Astrocyte of the spinal cord (primary cell): ENCODE results near the gene SCRT2.

Source experiments
- DNase-seq: peaks from one replicate; pipeline ENCODE4 v3.0.0; 2011; ENCODE audit warnings: low read depth, low spot score
- H3K4me3 ChIP-seq: 2 replicates; pipeline ENCODE4 v1.5.1; 2011; ENCODE audit warnings: low read depth, mild to moderate bottlenecking, low read length, moderate library complexity
- in situ Hi-C: cut with HindIII; loops from 2 replicates; pipeline ENCODE4 v1.10.0; 2017; ENCODE audit warnings: low sequenced_read_pairs
- TF ChIP-seq, protein P1 (sequence below): IDR thresholded peaks from 2 replicates; pipeline ENCODE4 v1.5.1; 2012; ENCODE audit warnings: low read depth, mild to moderate bottlenecking, low read length, inconsistent platforms

The SCRT2 gene

GRCh38 chr20:618980-619379 lies 56.6 kb downstream of the SCRT2 start:
- no peak for DNase-seq
- TF ChIP-seq, protein P1, sequence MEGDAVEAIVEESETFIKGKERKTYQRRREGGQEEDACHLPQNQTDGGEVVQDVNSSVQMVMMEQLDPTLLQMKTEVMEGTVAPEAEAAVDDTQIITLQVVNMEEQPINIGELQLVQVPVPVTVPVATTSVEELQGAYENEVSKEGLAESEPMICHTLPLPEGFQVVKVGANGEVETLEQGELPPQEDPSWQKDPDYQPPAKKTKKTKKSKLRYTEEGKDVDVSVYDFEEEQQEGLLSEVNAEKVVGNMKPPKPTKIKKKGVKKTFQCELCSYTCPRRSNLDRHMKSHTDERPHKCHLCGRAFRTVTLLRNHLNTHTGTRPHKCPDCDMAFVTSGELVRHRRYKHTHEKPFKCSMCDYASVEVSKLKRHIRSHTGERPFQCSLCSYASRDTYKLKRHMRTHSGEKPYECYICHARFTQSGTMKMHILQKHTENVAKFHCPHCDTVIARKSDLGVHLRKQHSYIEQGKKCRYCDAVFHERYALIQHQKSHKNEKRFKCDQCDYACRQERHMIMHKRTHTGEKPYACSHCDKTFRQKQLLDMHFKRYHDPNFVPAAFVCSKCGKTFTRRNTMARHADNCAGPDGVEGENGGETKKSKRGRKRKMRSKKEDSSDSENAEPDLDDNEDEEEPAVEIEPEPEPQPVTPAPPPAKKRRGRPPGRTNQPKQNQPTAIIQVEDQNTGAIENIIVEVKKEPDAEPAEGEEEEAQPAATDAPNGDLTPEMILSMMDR: no peak
- in situ Hi-C loops: no loop called here
- H3K4me3 ChIP-seq: no peak overlapping the region

DNA sequence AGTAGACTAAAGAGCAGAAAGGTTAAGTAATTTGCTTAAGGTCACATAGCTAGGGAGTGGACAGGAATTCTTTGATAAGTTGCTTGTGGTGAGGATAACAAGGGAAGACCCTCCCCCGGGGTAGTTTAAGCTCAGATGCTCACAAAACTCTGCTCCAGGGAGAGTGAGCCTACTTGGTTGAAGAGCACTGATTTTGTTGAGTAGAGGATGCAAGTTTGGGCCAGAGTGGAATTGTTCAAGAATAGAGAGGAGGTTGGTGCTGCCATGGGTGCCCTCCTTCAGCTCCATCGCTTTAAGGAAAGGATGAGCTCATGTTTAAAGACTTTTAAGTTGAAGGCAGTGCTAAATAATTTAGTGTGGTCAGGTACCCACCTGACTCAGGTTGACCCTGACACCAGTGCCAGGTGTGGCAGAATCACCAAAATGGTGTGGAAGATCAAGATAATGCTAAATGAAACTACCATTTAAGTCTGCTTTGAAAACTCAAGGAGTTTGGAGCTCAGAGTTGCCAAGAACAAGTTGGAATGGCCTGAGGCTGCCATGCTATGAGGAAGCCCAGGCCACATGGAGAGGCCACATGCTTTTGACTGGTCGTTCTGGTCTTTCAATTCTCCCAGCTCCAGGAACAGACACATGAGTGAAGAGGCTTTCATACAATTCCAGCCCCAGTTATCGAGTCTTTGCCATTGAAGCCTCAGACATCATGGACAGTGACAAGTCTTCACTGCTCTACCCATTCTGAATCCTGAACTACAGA lies 57.5 kb downstream of the SCRT2 start:
- in situ Hi-C loops: no loop called here
- DNase-seq: no peak
- H3K4me3 ChIP-seq: no peak overlapping the region
- TF ChIP-seq, protein P1: no peak

DNA sequence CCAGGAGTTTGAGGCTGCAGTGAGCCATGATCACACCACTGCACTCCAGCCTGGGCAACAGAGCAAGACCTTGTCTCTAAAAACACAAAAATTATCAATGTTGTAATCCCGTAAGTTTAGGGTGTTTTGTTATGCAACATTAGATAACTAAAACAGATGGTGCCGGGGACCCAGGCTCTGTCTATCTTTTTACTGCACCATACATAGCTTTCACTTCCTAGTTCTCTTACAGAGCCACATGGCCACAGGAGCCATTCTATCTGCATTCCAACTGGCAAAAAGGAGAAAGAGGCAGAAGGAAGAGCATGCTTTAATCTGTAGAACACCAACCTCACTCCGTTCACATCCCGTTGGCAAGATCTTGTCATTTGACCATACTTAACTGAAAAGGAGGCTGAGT lies 60.1 kb downstream of the SCRT2 start:
- in situ Hi-C loops: no loop called here
- no peak for DNase-seq
- H3K4me3 ChIP-seq: no peak overlapping the region
- TF ChIP-seq, protein P1: no peak

- TF ChIP-seq, protein P1: no peak
Measured at GRCh38 chr20:611843-612185, 63.8 kb downstream of the SCRT2 start.

More at GRCh38 chr20:611843-612185, 63.8 kb downstream of the SCRT2 start:
- DNase-seq: no peak
- H3K4me3 ChIP-seq: no peak overlapping the region
- in situ Hi-C loops: no loop called here
